Endometrium (tissue), 2 donors: ENCODE results near the gene PPP3CA.

Source experiments
- FAIRE-seq: peaks from 2 replicates; lab custom pipeline; 2012; peaks lifted over from hg19 to GRCh38; lab: Jason Lieb, UNC
- donor health status: control.
- donor health status: control.

Gene PPP3CA

GRCh38 chr4:101287324-101287723, 60.0 kb downstream of the PPP3CA start:
- FAIRE-seq: no peak

- no peak for FAIRE-seq
Measured at GRCh38 chr4:101286663-101287062, 60.7 kb downstream of the PPP3CA start.

- no peak for FAIRE-seq
Measured at GRCh38 chr4:101285985-101286384, 61.3 kb downstream of the PPP3CA start.

- no peak for FAIRE-seq
Measured at GRCh38 chr4:101284546-101284945, 62.8 kb downstream of the PPP3CA start.

GRCh38 chr4:101283434-101283833, 63.9 kb downstream of the PPP3CA start:
- no peak for FAIRE-seq

GRCh38 chr4:101282076-101282844, 65.1 kb downstream of the PPP3CA start:
- FAIRE-seq: no peak

- no peak for FAIRE-seq
Measured at GRCh38 chr4:101280866-101281600, 66.3 kb downstream of the PPP3CA start.

GRCh38 chr4:101279377-101279871, 67.9 kb downstream of the PPP3CA start:
- FAIRE-seq: no peak

- FAIRE-seq: no peak
Measured at GRCh38 chr4:101277671-101278070, 69.7 kb downstream of the PPP3CA start.

GRCh38 chr4:101276661-101277060, 70.7 kb downstream of the PPP3CA start:
- no peak for FAIRE-seq

GRCh38 chr4:101274888-101275752, 72.2 kb downstream of the PPP3CA start:
- FAIRE-seq: no peak

- FAIRE-seq: no peak
Measured at GRCh38 chr4:101271516-101271915, 75.8 kb downstream of the PPP3CA start.

- no peak for FAIRE-seq
Measured at GRCh38 chr4:101269682-101270081, 77.6 kb downstream of the PPP3CA start.

- FAIRE-seq: no peak
Measured at GRCh38 chr4:101265816-101266172, 81.5 kb downstream of the PPP3CA start.

- FAIRE-seq: no peak
Measured at GRCh38 chr4:101264993-101265815, 82.1 kb downstream of the PPP3CA start.

- FAIRE-seq: no peak
Measured at GRCh38 chr4:101264512-101264911, 82.8 kb downstream of the PPP3CA start.

GRCh38 chr4:101262683-101263082, 84.6 kb downstream of the PPP3CA start:
- no peak for FAIRE-seq

- no peak for FAIRE-seq
Measured at GRCh38 chr4:101259876-101260275, 87.5 kb downstream of the PPP3CA start.

GRCh38 chr4:101258883-101259282, 88.4 kb downstream of the PPP3CA start:
- FAIRE-seq: no peak

GRCh38 chr4:101256222-101256621, 91.1 kb downstream of the PPP3CA start:
- no peak for FAIRE-seq

GRCh38 chr4:101254776-101255175, 92.5 kb downstream of the PPP3CA start:
- FAIRE-seq: no peak

- no peak for FAIRE-seq
Measured at GRCh38 chr4:101253121-101253520, 94.2 kb downstream of the PPP3CA start.
